Kidney epithelial cell (primary cell): ENCODE measurements around the gene GPC6. TPM values are rescaled to one million over a fixed set of nuclear protein-coding genes. Genes with fewer than 3 reads are reported as not detected.
"Not testable (repeated sequence)": the region's sequence is repeated elsewhere in the genome, so short reads cannot be mapped to it uniquely, and the experiment has no call there.

Experiments
- DNase-seq: peaks from one replicate; pipeline ENCODE4 v3.0.0-alpha.2; 2010; ENCODE audit warnings: low read depth
- H3K27me3 ChIP-seq: 2 replicates; pipeline ENCODE4 v1.6.0; 2011; ENCODE audit warnings: low read length; ENCODE audit not compliant: control insufficient read depth, insufficient read depth
- H3K36me3 ChIP-seq: 2 replicates; pipeline ENCODE4 v1.5.1; 2011; ENCODE audit warnings: low read length; ENCODE audit not compliant: control insufficient read depth, insufficient read depth
- H3K4me3 ChIP-seq: 2 replicates; pipeline ENCODE4 v1.5.1; 2011; ENCODE audit warnings: low read depth, mild to moderate bottlenecking, control low read depth, low read length
- total RNA-seq: library from RNA; depleted of rRNA; stranded (reverse); fragments of >200 nt; gene quantifications from 2 replicates; pipeline ENCODE4 v1.2.3, GENCODE V29; 2015
- TF ChIP-seq, protein P1 (sequence below): IDR thresholded peaks from 2 replicates; pipeline ENCODE4 v1.5.1; 2011; ENCODE audit warnings: mild to moderate bottlenecking, moderate library complexity, low read length, control low read depth, inconsistent platforms; ENCODE audit not compliant: insufficient read depth, poor library complexity, severe bottlenecking

Gene GPC6
- total RNA-seq, 1 donor from 2014 or later, result 62.7 TPM

DNA sequence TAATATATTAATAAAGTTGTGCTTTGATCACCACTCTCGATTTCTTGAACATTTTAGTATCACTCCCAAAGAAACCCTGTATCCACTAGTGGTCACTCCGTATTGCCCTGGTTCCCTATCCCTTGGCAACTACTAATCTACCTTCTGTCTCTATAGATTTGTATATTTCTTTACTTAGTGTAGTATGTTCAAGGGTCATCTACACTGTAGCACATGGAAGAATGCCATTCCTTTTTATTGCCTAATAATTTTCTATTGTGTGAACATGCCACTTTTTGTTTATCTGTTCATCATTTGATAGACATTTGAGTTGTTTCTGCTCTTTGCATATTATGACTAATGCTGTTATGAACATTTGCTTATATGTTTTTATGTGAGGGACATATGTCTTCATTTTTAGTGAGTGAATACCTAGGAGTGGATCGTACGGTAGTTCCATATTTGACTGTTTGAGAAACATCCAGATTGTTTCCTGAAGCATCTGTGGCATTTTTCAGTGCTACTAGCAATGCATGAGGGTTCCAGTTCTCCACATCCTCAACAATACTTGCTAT is 254.0 kb downstream of the GPC6 start:
- no peak overlapping the region for H3K4me3 ChIP-seq
- DNase-seq, result no peak

DNA sequence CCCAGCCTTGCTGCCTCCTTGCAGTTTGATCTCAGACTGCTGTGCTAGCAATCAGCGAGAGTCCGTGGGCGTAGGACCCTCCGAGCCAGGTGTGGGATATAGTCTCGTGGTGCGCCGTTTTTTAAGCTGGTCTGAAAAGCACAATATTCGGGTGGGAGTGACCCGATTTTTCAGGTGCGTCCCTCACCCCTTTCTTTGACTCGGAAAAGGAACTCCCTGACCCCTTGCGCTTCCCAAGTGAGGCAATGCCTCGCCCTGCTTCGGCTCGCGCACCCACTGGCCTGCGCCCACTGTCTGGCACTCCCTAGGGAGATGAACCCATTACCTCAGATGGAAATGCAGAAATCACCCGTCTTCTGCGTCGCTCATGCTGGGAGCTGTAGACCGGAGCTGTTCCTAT is 269.5 kb downstream of the GPC6 start:
- DNase-seq, H3K27me3 ChIP-seq, H3K36me3 ChIP-seq, H3K4me3 ChIP-seq: not testable (repeated sequence)

More for the DNA sequence above, 254.0 kb downstream of the GPC6 start:
- H3K27me3 ChIP-seq, result no peaks in the 10 kb centered on the region
- TF ChIP-seq, protein P1, sequence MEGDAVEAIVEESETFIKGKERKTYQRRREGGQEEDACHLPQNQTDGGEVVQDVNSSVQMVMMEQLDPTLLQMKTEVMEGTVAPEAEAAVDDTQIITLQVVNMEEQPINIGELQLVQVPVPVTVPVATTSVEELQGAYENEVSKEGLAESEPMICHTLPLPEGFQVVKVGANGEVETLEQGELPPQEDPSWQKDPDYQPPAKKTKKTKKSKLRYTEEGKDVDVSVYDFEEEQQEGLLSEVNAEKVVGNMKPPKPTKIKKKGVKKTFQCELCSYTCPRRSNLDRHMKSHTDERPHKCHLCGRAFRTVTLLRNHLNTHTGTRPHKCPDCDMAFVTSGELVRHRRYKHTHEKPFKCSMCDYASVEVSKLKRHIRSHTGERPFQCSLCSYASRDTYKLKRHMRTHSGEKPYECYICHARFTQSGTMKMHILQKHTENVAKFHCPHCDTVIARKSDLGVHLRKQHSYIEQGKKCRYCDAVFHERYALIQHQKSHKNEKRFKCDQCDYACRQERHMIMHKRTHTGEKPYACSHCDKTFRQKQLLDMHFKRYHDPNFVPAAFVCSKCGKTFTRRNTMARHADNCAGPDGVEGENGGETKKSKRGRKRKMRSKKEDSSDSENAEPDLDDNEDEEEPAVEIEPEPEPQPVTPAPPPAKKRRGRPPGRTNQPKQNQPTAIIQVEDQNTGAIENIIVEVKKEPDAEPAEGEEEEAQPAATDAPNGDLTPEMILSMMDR, result no peak
- H3K36me3 ChIP-seq, result no peaks in the 10 kb centered on the region

DNA sequence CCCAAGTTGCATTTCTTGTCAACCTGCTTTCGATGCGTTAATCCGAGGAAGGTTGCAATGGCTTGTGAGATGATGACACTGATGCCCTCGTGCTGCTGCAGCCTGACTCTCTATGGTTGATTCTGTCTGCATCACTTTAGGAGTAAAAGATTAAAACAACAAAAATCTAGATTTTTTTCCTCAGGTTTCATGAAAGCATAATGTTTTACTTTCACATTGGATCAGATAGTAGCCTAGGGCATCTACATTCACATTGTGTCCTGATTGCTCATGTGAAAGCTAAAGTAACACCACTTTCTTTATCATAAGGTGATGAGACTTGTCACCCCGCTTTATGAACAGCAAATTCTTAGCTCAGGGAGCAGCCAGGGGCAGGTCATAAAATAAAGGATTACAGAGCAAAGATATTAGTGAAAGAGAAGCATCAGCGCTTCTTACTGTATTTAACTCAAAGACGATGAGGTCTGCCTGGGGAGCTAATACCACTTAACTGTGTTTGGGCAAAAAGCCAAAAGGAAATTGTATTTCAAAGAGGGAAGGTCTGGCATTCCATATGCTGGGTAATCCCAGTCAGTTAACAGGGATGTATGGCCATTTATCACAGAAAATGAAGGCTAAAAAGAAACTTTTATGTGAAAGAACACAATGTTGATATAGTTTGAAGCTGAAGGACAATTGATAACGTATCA is 270.5 kb downstream of the GPC6 start:
- TF ChIP-seq, protein P1, result no peak
- Histone ChIP-seq H3K4me3 (no peak overlapping the region), H3K36me3 (no peaks in the 10 kb centered on the region), H3K27me3 (no peaks in the 10 kb centered on the region)
- no peak for DNase-seq

DNA sequence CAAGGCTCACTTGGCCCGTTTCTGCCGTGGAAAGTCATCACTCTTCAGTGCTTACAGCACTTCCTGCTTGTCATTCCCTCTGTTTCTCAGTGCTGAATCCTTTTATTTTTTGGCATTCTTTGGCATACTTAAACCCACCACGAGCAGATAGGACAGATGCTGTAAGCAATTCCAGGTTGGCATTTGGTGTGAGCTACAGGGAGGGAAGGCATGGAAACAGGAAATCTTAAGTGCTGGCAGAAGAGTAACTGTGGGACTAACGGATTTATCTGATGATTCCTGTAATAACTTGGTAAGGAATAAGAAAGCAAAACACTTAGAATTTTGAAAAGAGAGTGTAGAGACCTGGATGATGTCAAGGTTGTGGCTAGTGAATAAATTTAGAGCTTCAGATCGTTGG is 273.4 kb downstream of the GPC6 start:
- H3K4me3 ChIP-seq, result no peak overlapping the region
- TF ChIP-seq, protein P1, result no peak
- no peak for DNase-seq
- no peaks in the 10 kb centered on the region for H3K36me3 ChIP-seq
- H3K27me3 ChIP-seq, result no peaks in the 10 kb centered on the region

DNA sequence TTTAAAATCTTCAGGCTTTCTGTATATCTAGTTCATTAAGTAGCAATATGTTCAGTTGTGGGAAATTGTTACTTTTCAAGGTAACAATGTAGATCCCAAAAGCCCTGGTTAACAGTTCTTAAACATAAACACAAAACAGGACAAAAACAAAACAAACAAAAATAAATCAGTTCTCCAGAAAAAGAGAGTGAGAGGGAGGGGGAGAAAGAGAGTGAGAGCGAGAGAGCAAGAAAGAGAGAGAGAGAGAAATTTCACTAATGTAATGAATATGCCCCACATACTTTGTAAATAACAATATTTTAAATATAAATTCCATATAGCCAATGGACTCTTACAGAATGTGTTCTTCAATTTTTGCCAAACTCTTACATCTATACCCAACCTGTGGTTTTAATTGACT is 275.5 kb downstream of the GPC6 start:
- DNase-seq, result no peak
- Histone ChIP-seq H3K4me3 (no peak overlapping the region), H3K36me3 (no peaks in the 10 kb centered on the region), H3K27me3 (no peaks in the 10 kb centered on the region)
- TF ChIP-seq, protein P1, result no peak

DNA sequence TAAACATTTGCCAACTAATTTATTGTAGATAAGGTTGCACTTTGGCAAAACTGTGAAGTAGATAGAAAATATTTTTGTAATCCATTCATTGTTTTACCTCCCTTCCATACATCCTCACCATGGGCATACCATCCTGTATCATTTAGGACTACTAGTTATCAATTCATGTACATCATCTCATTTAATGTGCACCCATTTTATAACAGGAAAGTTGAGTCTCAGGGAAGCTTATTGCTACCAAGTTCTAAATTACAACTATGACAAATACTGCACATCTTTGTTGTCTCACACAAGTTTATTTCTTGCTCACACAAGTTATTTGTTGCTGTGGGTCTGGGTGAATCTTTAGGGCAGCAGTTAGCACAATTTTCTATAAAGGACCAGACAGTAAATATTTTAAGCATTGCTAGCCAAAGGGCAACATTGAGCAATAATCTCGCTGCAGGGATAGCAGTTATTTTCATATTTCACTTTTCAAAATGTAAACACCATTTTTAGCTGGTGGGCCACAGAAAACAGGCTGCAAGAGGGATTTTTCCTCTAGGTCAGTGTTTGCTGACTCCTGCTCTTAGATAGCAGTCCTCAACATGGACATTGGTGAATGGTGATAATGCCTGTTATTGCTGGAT is 276.5 kb downstream of the GPC6 start:
- DNase-seq, result no peak
- H3K36me3 ChIP-seq, result no peaks in the 10 kb centered on the region
- TF ChIP-seq, protein P1, result no peak
- no peak overlapping the region for H3K4me3 ChIP-seq
- no peaks in the 10 kb centered on the region for H3K27me3 ChIP-seq
